Progenitor cell of endocrine pancreas (in vitro differentiated cells): ENCODE measurements around the gene ADAMTSL4. TPM values are rescaled to one million over a fixed set of nuclear protein-coding genes. Genes with fewer than 3 reads are reported as not detected.

Source experiments
- DNase-seq: peaks from one replicate; pipeline ENCODE4 v3.0.0; 2021; ENCODE audit warnings: low spot score; ENCODE audit not compliant: unreplicated experiment
- H3K27ac Mint-ChIP-seq: 2 replicates; pipeline ENCODE4 v1.8.0; 2021; ENCODE audit warnings: mild to moderate bottlenecking, moderate library complexity, mixed read lengths
- H3K27me3 Mint-ChIP-seq: 2 replicates; pipeline ENCODE4 v1.8.0; 2021; ENCODE audit warnings: mixed read lengths
- H3K36me3 Mint-ChIP-seq: 2 replicates; pipeline ENCODE4 v1.8.0; 2022; ENCODE audit warnings: mixed read lengths; ENCODE audit not compliant: insufficient read depth
- H3K4me1 Mint-ChIP-seq: 2 replicates; pipeline ENCODE4 v1.8.0; 2021; ENCODE audit warnings: low read depth, mixed read lengths
- H3K4me3 Mint-ChIP-seq: 2 replicates; pipeline ENCODE4 v1.8.0; 2021; ENCODE audit warnings: low read depth, mild to moderate bottlenecking, moderate library complexity, mixed read lengths
- H3K9me3 Mint-ChIP-seq: 2 replicates; pipeline ENCODE4 v1.8.0; 2021; ENCODE audit warnings: low read depth, mixed read lengths
- CTCF ChIP-seq: fragments of 200-600 bp; sonication (generic); IDR thresholded peaks from one replicate; pipeline ENCODE4 v1.5.0; 2021; ENCODE audit warnings: antibody characterized with exemption, mild to moderate bottlenecking; ENCODE audit not compliant: unreplicated experiment
- total RNA-seq: library from RNA; stranded (reverse); gene quantifications from 2 replicates; pipeline ENCODE4 v1.2.1, GENCODE V29; 2021

ADAMTSL4 gene
- total RNA-seq, 1 donor from 2014 or later = 5.5 TPM

- Mint-ChIP-seq H3K27ac (peak within 1 kb of the TSS; percentile 93), H3K27me3 (no peaks in the 10 kb centered on the region), H3K36me3 (peaks cover 3% of the 10 kb centered on the region), H3K4me3 (peak within 1 kb of the TSS; percentile 89), H3K4me1 (peaks cover 9% of the 10 kb centered on the region), H3K9me3 (no peaks in the 10 kb centered on the region)
- peak; percentile 21 for TF ChIP-seq CTCF
- DNase-seq = peak; percentile 93
These were observed 33.7 kb upstream of the ADAMTSL4 start, which contains the start of gene FALEC for GRCh38 chr1:150515328-150516049. FALEC (plus strand) TSS chr1:150515752.

DNA sequence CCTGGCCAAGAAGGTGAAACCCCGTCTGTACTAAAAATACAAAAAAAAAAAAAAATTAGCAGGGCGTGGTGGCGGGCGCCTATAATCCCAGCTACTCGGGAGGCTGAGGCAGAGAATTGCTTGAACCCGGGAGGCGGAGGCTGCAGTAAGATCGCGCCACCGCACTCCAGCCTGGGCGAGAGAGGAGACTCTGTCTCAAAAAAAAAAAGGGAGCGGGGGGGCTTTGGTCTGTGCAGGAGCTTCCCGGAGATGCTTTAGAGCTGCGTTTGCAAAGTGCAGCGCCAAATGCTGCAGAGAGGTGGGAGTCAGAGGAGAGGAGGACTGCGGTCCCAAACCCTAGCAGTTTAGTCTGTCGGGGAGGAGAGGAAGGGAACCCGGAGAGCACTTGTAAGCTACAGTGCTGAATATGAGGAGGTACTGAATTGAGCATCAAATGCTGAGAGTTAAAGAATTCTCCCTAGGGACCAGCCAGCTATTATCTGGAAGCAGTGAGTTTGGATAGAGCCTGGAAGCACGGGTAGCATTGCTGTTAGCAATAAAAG, 33.1 kb upstream of the ADAMTSL4 start:
- peak overlapping the region; percentile 13 for H3K27ac Mint-ChIP-seq
- peak overlapping the region; percentile 89 for H3K4me3 Mint-ChIP-seq
- TF ChIP-seq CTCF = no peak
- peaks cover 3% of the 10 kb centered on the region for H3K36me3 Mint-ChIP-seq
- no peaks in the 10 kb centered on the region for H3K9me3 Mint-ChIP-seq
- H3K27me3 Mint-ChIP-seq = no peaks in the 10 kb centered on the region
- no peak for DNase-seq
- H3K4me1 Mint-ChIP-seq = peaks cover 9% of the 10 kb centered on the region

DNA sequence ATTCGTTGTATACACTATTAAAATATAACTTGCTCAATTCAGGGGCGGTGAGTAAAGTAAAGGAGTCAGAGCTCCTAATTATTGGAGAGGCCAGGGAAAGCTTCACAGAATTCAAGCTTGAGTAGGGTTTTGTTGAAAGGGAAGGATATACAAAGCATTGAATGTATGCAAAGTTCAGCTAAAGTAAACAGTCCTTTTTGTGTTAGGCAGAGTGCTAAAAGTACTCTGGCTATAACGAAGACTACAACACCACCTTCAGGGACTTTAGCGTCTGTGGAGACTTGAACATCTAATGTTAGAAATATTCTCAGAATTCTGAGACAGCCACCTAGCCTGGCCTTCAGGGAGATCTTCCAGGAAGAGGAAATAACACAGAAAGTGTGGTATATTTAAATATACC, 32.6 kb upstream of the ADAMTSL4 start:
- H3K4me1 Mint-ChIP-seq = peaks cover 9% of the 10 kb centered on the region
- H3K9me3 Mint-ChIP-seq = no peaks in the 10 kb centered on the region
- no peaks in the 10 kb centered on the region for H3K27me3 Mint-ChIP-seq
- H3K4me3 Mint-ChIP-seq = peak overlapping the region; percentile 89
- no peak for DNase-seq
- TF ChIP-seq CTCF = no peak
- peak overlapping the region; percentile 12 for H3K27ac Mint-ChIP-seq
- peaks cover 3% of the 10 kb centered on the region for H3K36me3 Mint-ChIP-seq

- H3K9me3 Mint-ChIP-seq = no peaks in the 10 kb centered on the region
- H3K27me3 Mint-ChIP-seq = no peaks in the 10 kb centered on the region
- no peaks in the 10 kb centered on the region for H3K36me3 Mint-ChIP-seq
- H3K4me3 Mint-ChIP-seq = no peak overlapping the region
- TF ChIP-seq CTCF = no peak
- no peak for DNase-seq
- H3K27ac Mint-ChIP-seq = peak overlapping the region; percentile 68
- H3K4me1 Mint-ChIP-seq = peaks cover 5% of the 10 kb centered on the region
These were observed 27.8 kb upstream of the ADAMTSL4 start for GRCh38 chr1:150521196-150521968.

- DNase-seq = no peak
- H3K27me3 Mint-ChIP-seq = no peaks in the 10 kb centered on the region
- H3K9me3 Mint-ChIP-seq = no peaks in the 10 kb centered on the region
- H3K27ac Mint-ChIP-seq = no peak overlapping the region
- no peak overlapping the region for H3K4me3 Mint-ChIP-seq
- H3K36me3 Mint-ChIP-seq = no peaks in the 10 kb centered on the region
- TF ChIP-seq CTCF = no peak
- H3K4me1 Mint-ChIP-seq = peaks cover 3% of the 10 kb centered on the region
These were observed 23.9 kb upstream of the ADAMTSL4 start for GRCh38 chr1:150525348-150525747.
